KMS-11 (cell line): ENCODE measurements around the gene KRTAP6-1.

Experiments
- H2AFZ ChIP-seq: fragments of 200-600 bp; sonication (generic); 2 replicates; pipeline ENCODE4 v1.6.1; 2016; ENCODE audit warnings: antibody characterized with exemption, mixed run types, low read depth
- H3K27ac ChIP-seq: fragments of 200-600 bp; sonication (generic); 2 replicates; pipeline ENCODE4 v1.6.1; 2016; ENCODE audit warnings: mild to moderate bottlenecking, mixed run types
- H3K27me3 ChIP-seq: fragments of 200-600 bp; sonication (generic); 2 replicates; pipeline ENCODE4 v1.6.1; 2017; ENCODE audit warnings: mild to moderate bottlenecking, low read depth, mixed run types, moderate library complexity; ENCODE audit not compliant: insufficient read depth
- H3K36me3 ChIP-seq: fragments of 200-600 bp; sonication (generic); 2 replicates; pipeline ENCODE4 v1.6.1; 2017; ENCODE audit warnings: mild to moderate bottlenecking, mixed run types; ENCODE audit not compliant: insufficient read depth
- H3K4me1 ChIP-seq: fragments of 200-600 bp; sonication (generic); 2 replicates; pipeline ENCODE4 v1.6.1; 2016; ENCODE audit warnings: mild to moderate bottlenecking, low read depth, mixed run types; ENCODE audit not compliant: poor library complexity, severe bottlenecking
- H3K4me2 ChIP-seq: fragments of 200-600 bp; sonication (generic); 2 replicates; pipeline ENCODE4 v1.7.0; 2016; ENCODE audit warnings: mild to moderate bottlenecking, mixed run types
- H3K4me3 ChIP-seq: fragments of 200-600 bp; sonication (generic); IDR thresholded peaks from 2 replicates; pipeline ENCODE4 v1.6.1; 2017; ENCODE audit warnings: low read depth, low read length, mixed read lengths; ENCODE audit not compliant: insufficient read depth
- H3K79me2 ChIP-seq: fragments of 200-600 bp; sonication (generic); 2 replicates; pipeline ENCODE4 v1.6.1; 2016; ENCODE audit warnings: low read depth, mixed run types; ENCODE audit not compliant: insufficient read depth
- H3K9ac ChIP-seq: fragments of 200-600 bp; sonication (generic); 2 replicates; pipeline ENCODE4 v1.6.1; 2016; ENCODE audit warnings: mild to moderate bottlenecking, mixed run types
- H4K20me1 ChIP-seq: fragments of 200-600 bp; sonication (generic); 2 replicates; pipeline ENCODE4 v1.6.1; 2016; ENCODE audit warnings: mild to moderate bottlenecking, mixed run types; ENCODE audit not compliant: insufficient read depth
- CTCF ChIP-seq: fragments of 200-600 bp; sonication (generic); conservative IDR thresholded peaks from 2 replicates; pipeline ENCODE4 v1.6.1; 2017; ENCODE audit warnings: low read depth, mild to moderate bottlenecking, antibody characterized with exemption, low read length, moderate library complexity, mixed read lengths

KRTAP6-1 gene

GRCh38 chr21:30613836-30614235, at the start of gene KRTAP6-1:
Gene KRTAP6-1 (minus strand): TSS chr21:30613930. CDS start chr21:30613904, 26 bp downstream.
- Histone ChIP-seq H3K4me2 (no peak within 1 kb of the TSS; the same call in 1 of the 2 replicates), H3K9ac (no peak within 1 kb of the TSS)

GRCh38 chr21:30652891-30653290, 39.2 kb upstream of the KRTAP6-1 start:
- H3K4me2 ChIP-seq: no peak overlapping the region
- no peak overlapping the region for H2AFZ ChIP-seq
- no peak for TF ChIP-seq CTCF
- no peak overlapping the region for H3K27ac ChIP-seq
- no peaks in the 10 kb centered on the region for H3K79me2 ChIP-seq
- no peaks in the 10 kb centered on the region for H3K36me3 ChIP-seq
- no peak overlapping the region for H3K9ac ChIP-seq
- no peak overlapping the region for H3K4me3 ChIP-seq
- no peaks in the 10 kb centered on the region for H3K4me1 ChIP-seq
- no peaks in the 10 kb centered on the region for H3K27me3 ChIP-seq
- no peaks in the 10 kb centered on the region for H4K20me1 ChIP-seq

More at GRCh38 chr21:30613836-30614235, at the start of gene KRTAP6-1:
- H3K27ac ChIP-seq: no peak within 1 kb of the TSS
- no peak for TF ChIP-seq CTCF
- no peaks in the 10 kb centered on the region for H3K79me2 ChIP-seq
- H3K4me3 ChIP-seq: no peak within 1 kb of the TSS
- H3K4me1 ChIP-seq: peaks cover 14% of the 10 kb centered on the region
- H4K20me1 ChIP-seq: no peaks in the 10 kb centered on the region
- H3K27me3 ChIP-seq: no peaks in the 10 kb centered on the region
- no peak within 1 kb of the TSS for H2AFZ ChIP-seq
- no peaks in the 10 kb centered on the region for H3K36me3 ChIP-seq

- Histone ChIP-seq H3K4me1 (no peaks in the 10 kb centered on the region), H3K9ac (no peak overlapping the region), H4K20me1 (no peaks in the 10 kb centered on the region), H2AFZ (no peak overlapping the region), H3K79me2 (no peaks in the 10 kb centered on the region), H3K4me3 (no peak overlapping the region), H3K36me3 (no peaks in the 10 kb centered on the region), H3K27ac (no peak overlapping the region), H3K27me3 (no peaks in the 10 kb centered on the region), H3K4me2 (no peak overlapping the region)
- no peak for TF ChIP-seq CTCF
Observed at GRCh38 chr21:30646904-30647414, 33.2 kb upstream of the KRTAP6-1 start.

GRCh38 chr21:30642564-30642963, 28.8 kb upstream of the KRTAP6-1 start, which contains the start of gene KRTAP20-3:
Gene KRTAP20-3 (plus strand): TSS chr21:30642864.
- Histone ChIP-seq H3K79me2 (no peaks in the 10 kb centered on the region), H3K27ac (no peak within 1 kb of the TSS), H3K4me3 (no peak within 1 kb of the TSS), H3K4me2 (no peak within 1 kb of the TSS), H2AFZ (no peak within 1 kb of the TSS), H3K36me3 (no peaks in the 10 kb centered on the region), H3K4me1 (no peaks in the 10 kb centered on the region), H4K20me1 (no peaks in the 10 kb centered on the region), H3K27me3 (no peaks in the 10 kb centered on the region), H3K9ac (no peak within 1 kb of the TSS)
- TF ChIP-seq CTCF: no peak
